ENCODE measurements around the gene GABBR2.

DNA sequence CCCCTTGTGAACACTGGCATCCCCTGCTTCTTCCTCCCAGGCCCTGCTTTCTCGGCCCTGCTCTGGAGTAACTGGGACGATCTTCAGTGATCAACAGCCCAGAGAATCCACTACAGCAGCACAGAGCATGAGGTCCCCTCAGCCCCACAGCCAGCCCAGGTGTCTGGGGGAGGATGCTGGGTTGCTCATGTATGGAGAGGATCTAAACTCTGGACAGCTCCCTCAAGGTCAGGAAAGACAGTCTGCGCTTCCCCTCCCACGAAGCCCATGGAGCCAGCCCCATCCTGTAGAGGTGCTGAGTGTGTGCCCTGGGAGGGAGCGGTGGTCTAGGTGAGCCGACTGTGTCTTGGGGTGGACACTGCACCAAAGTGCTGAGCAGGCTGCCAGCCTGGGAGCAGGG is 190.2 kb downstream of the GABBR2 start:
- TF ChIP-seq, protein P1, sequence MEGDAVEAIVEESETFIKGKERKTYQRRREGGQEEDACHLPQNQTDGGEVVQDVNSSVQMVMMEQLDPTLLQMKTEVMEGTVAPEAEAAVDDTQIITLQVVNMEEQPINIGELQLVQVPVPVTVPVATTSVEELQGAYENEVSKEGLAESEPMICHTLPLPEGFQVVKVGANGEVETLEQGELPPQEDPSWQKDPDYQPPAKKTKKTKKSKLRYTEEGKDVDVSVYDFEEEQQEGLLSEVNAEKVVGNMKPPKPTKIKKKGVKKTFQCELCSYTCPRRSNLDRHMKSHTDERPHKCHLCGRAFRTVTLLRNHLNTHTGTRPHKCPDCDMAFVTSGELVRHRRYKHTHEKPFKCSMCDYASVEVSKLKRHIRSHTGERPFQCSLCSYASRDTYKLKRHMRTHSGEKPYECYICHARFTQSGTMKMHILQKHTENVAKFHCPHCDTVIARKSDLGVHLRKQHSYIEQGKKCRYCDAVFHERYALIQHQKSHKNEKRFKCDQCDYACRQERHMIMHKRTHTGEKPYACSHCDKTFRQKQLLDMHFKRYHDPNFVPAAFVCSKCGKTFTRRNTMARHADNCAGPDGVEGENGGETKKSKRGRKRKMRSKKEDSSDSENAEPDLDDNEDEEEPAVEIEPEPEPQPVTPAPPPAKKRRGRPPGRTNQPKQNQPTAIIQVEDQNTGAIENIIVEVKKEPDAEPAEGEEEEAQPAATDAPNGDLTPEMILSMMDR (optimal IDR thresholded peaks at IDR 0.05 in 1 of 3, IDR thresholded peaks at IDR 0.05 in 1 of 3, conservative IDR thresholded peaks at IDR 0.05 in 1 of 3; ENCODE audit: extremely low read depth in 1 of 3, insufficient read depth in 2 of 3, low read length in 3 of 3): no peak
- TF ChIP-seq EZH2 (IDR thresholded peaks at IDR 0.05; ENCODE audit: low read length): no peak
